Fibroblast of the conjunctiva (primary cell): ENCODE results near the gene PRAME.
A peak's percentile ranks its signal among the peaks of the same experiment; 100 is the strongest.

Experiments used
- DNase-seq: peaks from one replicate; pipeline ENCODE4 v3.0.0-alpha.2; 2010; ENCODE audit warnings: low read depth

Gene PRAME

GRCh38 chr22:22579869-22580604 lies 21.0 kb upstream of the PRAME start:
- DNase-seq, result no peak

- DNase-seq, result peak; percentile 31
Observed at GRCh38 chr22:22578702-22579424, 19.8 kb upstream of the PRAME start.

GRCh38 chr22:22576989-22577427 lies 17.9 kb upstream of the PRAME start:
- DNase-seq, result no peak

- DNase-seq, result peak; percentile 8
Observed at GRCh38 chr22:22576244-22576988, 17.4 kb upstream of the PRAME start.

GRCh38 chr22:22574361-22574760 lies 15.3 kb upstream of the PRAME start:
- no peak for DNase-seq

- no peak for DNase-seq
Observed at GRCh38 chr22:22573047-22573889, 14.2 kb upstream of the PRAME start.

- DNase-seq, result no peak
Observed at GRCh38 chr22:22571862-22572261, 12.8 kb upstream of the PRAME start.

- no peak for DNase-seq
Observed at GRCh38 chr22:22571429-22571828, 12.4 kb upstream of the PRAME start.

- DNase-seq, result no peak
Observed at GRCh38 chr22:22569218-22569617, 10.2 kb upstream of the PRAME start.

GRCh38 chr22:22565981-22566380 lies 6.9 kb upstream of the PRAME start:
- no peak for DNase-seq

- DNase-seq, result no peak
Observed at GRCh38 chr22:22558071-22558971, 744 bp downstream of the PRAME start.

- DNase-seq, result no peak
Observed at GRCh38 chr22:22556995-22557925, 1.8 kb downstream of the PRAME start.

GRCh38 chr22:22556578-22556977 lies 2.5 kb downstream of the PRAME start:
- DNase-seq, result no peak

- no peak for DNase-seq
Observed at GRCh38 chr22:22555596-22555995, 3.5 kb downstream of the PRAME start.

- no peak for DNase-seq
Observed at GRCh38 chr22:22554587-22555284, 4.3 kb downstream of the PRAME start.

GRCh38 chr22:22553735-22554586 lies 5.1 kb downstream of the PRAME start:
- DNase-seq, result no peak

- no peak for DNase-seq
Observed at GRCh38 chr22:22553141-22553540, 5.9 kb downstream of the PRAME start.

GRCh38 chr22:22552630-22553029 lies 6.4 kb downstream of the PRAME start:
- DNase-seq, result no peak
